ENCODE data around the gene ANO8.

DNA sequence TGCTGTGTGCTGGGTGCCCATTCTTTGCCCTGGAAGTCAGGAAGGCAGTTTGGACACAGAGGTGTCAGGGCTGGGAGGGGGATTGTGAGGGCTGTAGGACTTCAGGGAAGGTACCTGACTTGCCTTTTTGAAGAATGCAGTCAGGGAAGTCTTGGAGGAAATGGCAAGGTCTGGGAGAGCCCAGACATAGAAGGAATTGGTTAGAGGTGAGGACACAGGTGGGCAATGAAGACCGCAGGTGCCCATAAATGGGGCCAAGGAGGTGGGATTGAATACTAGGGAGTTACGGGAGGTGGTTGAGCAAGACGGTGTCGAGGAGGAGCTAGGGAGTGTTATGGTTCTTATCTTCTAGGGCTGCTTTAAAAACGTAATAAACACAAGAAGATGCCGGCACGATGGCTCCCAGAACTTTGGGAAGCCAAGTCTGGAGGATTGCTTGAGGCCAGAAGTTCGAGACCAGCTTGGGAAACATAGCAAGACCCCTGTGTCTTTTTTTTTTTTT lies 26.7 kb downstream of the ANO8 start:
- TF ChIP-seq POLR2A (IDR thresholded peaks at IDR 0.05; ENCODE audit: low read depth, low read length) (no peak), POLR2AphosphoS5 (IDR thresholded peaks at IDR 0.05; ENCODE audit: low read depth, low read length) (no peak), TAF1 (IDR thresholded peaks at IDR 0.05; ENCODE audit: borderline replicate concordance, low read depth, low read length) (no peak)

Data from GM12892 (cell line).